NT2/D1 (cell line): ENCODE results near the gene SNED1.

Source experiments
- DNase-seq: peaks from one replicate; pipeline ENCODE4 v3.0.0-alpha.2; 2011; ENCODE audit warnings: low read depth, low spot score
- H3K27me3 ChIP-seq: 2 replicates; pipeline ENCODE4 v1.6.0; 2011; ENCODE audit warnings: mild to moderate bottlenecking; ENCODE audit not compliant: insufficient read length, insufficient read depth
- H3K36me3 ChIP-seq: 2 replicates; pipeline ENCODE4 v1.6.1; 2011; ENCODE audit warnings: mild to moderate bottlenecking, low read length, mixed read lengths; ENCODE audit not compliant: insufficient read depth, insufficient read length
- H3K4me1 ChIP-seq: 2 replicates; pipeline ENCODE4 v1.5.1; 2011; ENCODE audit not compliant: insufficient read depth, insufficient read length
- H3K4me3 ChIP-seq: 2 replicates; pipeline ENCODE4 v1.5.1; 2011; ENCODE audit warnings: low read depth; ENCODE audit not compliant: insufficient read length
- H3K9ac ChIP-seq: 2 replicates; pipeline ENCODE4 v1.6.0; 2011; ENCODE audit warnings: low read depth; ENCODE audit not compliant: insufficient read length
- H3K9me3 ChIP-seq: 2 replicates; pipeline ENCODE4 v1.5.1; 2011; ENCODE audit warnings: mild to moderate bottlenecking, low read length; ENCODE audit not compliant: insufficient read depth
- SUZ12 ChIP-seq: IDR thresholded peaks from 2 replicates; pipeline ENCODE4 v1.6.1; 2011; ENCODE audit not compliant: insufficient read length, insufficient read depth; ENCODE audit errors: extremely low read depth
- YY1 ChIP-seq: IDR thresholded peaks from 2 replicates; pipeline ENCODE4 v1.6.1; 2011; ENCODE audit not compliant: insufficient read length, insufficient read depth
- ZNF274 ChIP-seq: IDR thresholded peaks from 2 replicates; pipeline ENCODE4 v1.6.1; 2011; ENCODE audit warnings: mild to moderate bottlenecking, low read depth, low read length

SNED1 gene

DNA sequence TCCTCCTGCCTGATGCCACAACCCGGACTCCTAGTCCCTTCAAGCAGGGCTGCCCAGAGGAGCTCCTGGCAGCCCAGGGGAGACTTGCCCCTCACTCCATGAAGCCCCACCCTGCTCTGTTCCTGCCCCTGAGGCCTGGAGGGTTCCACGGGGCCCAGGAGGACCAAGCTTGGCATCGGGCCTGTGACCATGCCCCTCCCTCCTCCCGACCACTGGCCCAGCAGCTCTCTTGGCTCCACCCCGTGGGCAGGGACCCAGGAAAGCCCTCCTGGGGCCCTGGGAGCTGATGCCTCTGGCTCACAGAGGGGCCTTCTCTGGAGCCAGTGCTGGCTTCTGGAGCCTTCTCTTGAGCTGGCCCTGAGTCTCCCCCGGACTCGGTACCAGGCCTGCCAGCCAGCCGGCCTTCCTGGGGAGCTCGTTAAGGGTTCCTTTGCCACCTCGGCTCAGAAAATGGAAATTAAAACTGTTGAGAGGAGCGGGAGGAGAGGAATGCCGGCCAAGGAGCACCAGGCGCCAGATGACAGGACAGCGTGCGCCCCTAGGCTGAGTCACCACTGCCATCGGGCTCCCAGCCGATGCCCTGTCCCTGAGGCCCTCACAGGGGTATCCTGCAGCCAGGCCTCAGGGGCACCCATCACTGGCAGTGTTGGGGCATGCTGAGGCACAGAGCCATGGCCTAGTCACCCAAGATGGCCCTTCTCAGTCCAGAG lies 40.6 kb upstream of the SNED1 start:
- no peaks in the 10 kb centered on the region for H3K36me3 ChIP-seq
- H3K4me3 ChIP-seq: no peak overlapping the region
- H3K27me3 ChIP-seq: peaks cover 3% of the 10 kb centered on the region
- no peak for TF ChIP-seq SUZ12
- no peak for TF ChIP-seq ZNF274
- TF ChIP-seq YY1: no peak
- peak overlapping the region; percentile 36 for H3K9ac ChIP-seq
- H3K4me1 ChIP-seq: peaks cover 57% of the 10 kb centered on the region
- no peaks in the 10 kb centered on the region for H3K9me3 ChIP-seq
- no peak for DNase-seq

DNA sequence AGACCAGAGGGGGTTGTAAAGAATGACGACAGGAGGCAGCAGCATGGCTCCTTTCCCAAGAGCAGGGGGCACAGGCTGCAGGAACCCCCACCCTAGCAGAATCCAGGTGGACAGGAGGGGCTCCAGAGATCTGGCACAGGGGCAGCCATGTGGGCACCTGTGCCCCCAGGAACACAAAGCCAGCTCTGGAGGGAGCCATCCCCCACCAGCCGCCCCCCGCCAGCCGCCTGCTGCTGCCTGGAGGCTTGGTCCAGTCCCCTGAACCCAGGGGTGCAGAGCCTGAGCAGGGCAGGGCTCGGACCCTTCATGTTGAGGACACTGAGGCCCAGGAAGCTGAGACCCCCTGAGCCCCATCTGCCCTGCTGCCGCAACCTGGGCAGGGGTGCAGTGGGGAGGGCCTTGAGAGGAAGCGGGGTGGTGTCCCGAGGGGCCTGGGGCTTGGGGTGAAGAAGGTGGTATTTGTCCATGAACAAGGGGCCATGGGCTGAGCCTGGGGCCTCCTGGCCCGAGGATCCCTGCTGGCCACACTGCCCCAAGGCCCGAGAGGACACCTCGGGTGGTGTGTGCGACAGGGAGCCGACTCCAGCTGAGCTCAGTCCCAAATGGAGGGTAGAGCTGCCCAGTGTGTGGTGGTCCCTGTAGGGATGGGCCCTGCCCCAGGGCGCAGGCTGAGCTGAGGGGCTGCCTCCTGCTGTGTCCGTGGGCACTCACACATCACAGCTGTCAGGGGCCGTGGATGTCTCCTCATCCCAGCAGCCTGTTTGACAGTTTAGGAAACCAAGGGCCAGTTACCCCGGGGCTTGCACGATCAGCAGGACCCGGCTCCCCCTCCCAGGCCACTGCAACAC lies 39.8 kb upstream of the SNED1 start:
- H3K4me1 ChIP-seq: peaks cover 60% of the 10 kb centered on the region
- H3K36me3 ChIP-seq: no peaks in the 10 kb centered on the region
- no peak overlapping the region for H3K9ac ChIP-seq
- TF ChIP-seq SUZ12 (no peak), YY1 (no peak), ZNF274 (no peak)
- H3K4me3 ChIP-seq: no peak overlapping the region
- no peak for DNase-seq
- H3K9me3 ChIP-seq: no peaks in the 10 kb centered on the region
- peaks cover 3% of the 10 kb centered on the region for H3K27me3 ChIP-seq

DNA sequence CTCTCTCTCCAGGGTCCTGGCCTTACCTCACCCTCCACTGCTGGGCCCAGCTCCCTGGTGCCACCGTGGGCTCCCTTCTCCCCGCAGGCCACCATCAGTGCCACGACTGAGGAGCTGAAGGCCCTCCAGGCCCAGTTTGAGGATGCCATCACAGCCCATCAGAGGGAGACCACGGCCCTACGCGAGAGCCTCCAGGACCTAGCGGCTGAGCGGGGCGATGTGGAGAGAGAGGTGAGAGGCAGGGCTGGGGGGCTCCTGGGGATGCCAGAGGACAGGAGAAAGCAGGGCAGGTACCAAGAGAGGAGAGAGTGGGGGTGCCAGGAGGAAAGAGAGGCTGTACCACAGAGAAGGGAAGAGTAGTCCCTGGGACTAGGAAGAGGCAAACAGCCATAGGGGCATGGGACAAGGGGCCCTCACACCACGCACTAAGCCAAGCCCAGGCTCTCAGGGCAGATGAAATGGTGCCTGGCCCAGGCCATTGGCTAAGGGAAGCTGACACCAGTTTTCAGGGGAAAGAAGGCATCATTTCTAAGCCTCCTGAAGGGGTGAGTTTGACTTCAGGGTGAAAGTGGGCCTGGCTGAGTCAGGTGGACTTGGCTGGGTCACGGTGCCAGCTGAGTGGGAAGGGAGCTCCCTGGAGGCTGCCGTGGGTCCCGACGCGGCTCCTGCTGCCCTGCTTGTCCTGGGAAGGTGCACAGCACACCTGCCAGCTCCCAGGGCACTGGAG lies 39.0 kb upstream of the SNED1 start:
- H3K4me1 ChIP-seq: peaks cover 56% of the 10 kb centered on the region
- H3K4me3 ChIP-seq: no peak overlapping the region
- H3K9ac ChIP-seq: no peak overlapping the region
- no peaks in the 10 kb centered on the region for H3K36me3 ChIP-seq
- DNase-seq: no peak
- H3K9me3 ChIP-seq: no peaks in the 10 kb centered on the region
- TF ChIP-seq YY1 (no peak), ZNF274 (no peak), SUZ12 (no peak)
- peaks cover 3% of the 10 kb centered on the region for H3K27me3 ChIP-seq

DNA sequence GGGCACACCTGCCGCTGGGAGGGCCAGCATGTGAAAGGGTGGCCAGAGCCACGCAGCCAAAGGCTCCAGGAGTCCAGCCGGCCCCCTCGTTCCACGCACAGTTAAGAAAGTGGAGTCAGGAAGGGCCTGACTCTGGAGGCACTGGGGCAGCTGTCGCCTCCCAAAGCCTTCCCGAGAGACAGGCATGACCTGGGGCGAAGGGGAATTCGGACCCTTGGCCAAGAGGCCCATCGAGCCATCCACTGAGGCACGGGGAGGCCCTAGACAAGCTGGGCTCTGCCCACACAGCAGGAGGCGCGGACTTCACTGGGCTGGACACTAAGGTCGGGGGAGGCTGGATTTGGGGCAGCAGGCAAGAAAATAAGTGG lies 38.5 kb upstream of the SNED1 start:
- peaks cover 53% of the 10 kb centered on the region for H3K4me1 ChIP-seq
- no peaks in the 10 kb centered on the region for H3K9me3 ChIP-seq
- H3K9ac ChIP-seq: no peak overlapping the region
- H3K27me3 ChIP-seq: peaks cover 3% of the 10 kb centered on the region
- DNase-seq: no peak
- H3K4me3 ChIP-seq: no peak overlapping the region
- H3K36me3 ChIP-seq: no peaks in the 10 kb centered on the region
- no peak for TF ChIP-seq YY1
- TF ChIP-seq ZNF274: no peak
- TF ChIP-seq SUZ12: no peak

DNA sequence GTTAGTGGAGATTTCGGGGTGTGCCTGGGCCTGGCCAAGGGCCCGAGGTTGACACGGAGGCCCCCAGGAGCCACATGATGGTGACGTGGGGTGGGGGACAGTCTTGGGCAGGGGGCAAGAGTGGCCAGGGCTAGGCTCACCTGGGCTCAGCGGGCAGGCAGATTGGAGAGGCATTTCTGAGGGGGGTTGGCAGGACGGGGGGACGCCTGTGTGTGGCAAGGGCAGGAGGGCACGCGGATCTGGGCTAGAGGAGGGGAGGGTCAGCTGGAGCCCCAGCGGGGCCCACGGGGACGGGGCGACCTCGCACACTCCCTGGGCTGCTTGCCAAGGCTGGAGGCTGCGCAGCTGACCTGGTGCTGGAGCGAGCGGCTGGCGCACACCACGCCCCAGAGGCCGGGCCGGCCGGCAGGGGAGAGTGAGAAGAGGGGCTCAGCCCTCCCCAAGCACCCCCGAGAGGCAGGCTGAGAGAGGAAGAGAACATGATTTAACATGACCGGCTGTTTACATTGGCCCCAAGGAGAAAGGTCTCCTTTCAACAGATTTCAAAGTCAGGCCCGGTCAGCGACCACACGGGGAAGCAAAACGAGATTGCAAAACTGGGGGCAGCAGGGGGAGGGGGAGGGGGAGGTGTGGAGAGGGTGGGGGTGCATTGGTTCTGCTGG lies 38.0 kb upstream of the SNED1 start:
- no peak overlapping the region for H3K4me3 ChIP-seq
- H3K9ac ChIP-seq: peak overlapping the region; percentile 24
- no peaks in the 10 kb centered on the region for H3K36me3 ChIP-seq
- TF ChIP-seq SUZ12 (no peak), YY1 (no peak), ZNF274 (no peak)
- no peak for DNase-seq
- peaks cover 49% of the 10 kb centered on the region for H3K4me1 ChIP-seq
- peaks cover 3% of the 10 kb centered on the region for H3K27me3 ChIP-seq
- no peaks in the 10 kb centered on the region for H3K9me3 ChIP-seq

DNA sequence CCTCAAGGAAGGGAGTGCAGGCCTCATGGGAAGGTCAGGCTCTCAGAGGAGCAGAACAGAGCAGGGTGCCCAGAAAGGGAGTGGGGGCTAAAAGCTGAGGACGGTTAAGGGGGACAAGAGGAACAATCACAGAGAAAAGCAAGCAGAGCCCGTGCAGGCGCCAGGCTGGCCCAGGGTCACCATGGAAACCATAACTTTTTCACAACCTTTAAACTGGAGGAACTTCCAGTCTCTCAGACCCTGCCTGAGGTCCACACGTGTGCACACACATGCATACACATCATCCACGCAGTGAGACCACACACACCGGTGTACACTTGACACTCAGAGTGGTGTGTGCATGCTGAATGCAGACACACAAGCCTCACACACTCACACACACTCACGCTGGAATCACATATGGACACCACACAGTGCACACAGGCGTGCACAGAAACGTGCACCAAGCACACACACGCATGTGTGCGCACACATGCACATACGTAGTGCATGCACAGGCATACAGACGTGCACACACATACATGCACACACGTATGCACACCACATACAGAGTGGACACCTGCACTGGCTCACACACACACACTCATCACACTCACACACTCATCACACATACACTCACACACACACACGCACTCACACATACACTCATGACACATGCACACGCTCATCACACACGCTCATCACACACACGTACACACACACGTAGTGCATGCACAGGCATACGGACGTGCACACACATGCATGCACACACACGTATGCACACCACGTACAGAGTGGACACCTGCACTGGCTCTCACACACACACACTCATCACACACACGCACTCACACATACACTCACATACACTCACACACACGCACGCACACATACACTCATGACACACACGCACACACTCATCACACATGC lies 37.2 kb upstream of the SNED1 start:
- Histone ChIP-seq H3K9me3 (no peaks in the 10 kb centered on the region), H3K9ac (peak overlapping the region; percentile 74), H3K4me3 (no peak overlapping the region), H3K27me3 (peaks cover 3% of the 10 kb centered on the region), H3K4me1 (peaks cover 42% of the 10 kb centered on the region), H3K36me3 (no peaks in the 10 kb centered on the region)
- TF ChIP-seq ZNF274: no peak
- TF ChIP-seq SUZ12: no peak
- TF ChIP-seq YY1: no peak
- no peak for DNase-seq
